GM18868 (cell line): ENCODE results near the gene COQ4.
"Not testable (repeated sequence)": the region's sequence is repeated elsewhere in the genome, so short reads cannot be mapped to it uniquely, and the experiment has no call there.

ENCODE experiments used
- ATAC-seq: cut with Tn5 transposase; IDR thresholded peaks from one replicate; pipeline ENCODE4 v1.9.1; 2021; ENCODE audit warnings: mild to moderate bottlenecking, moderate library complexity; ENCODE audit not compliant: unreplicated experiment

COQ4 gene

GRCh38 chr9:128322404-128323211 is at the start of gene COQ4, which contains the start of gene TRUB2:
TSS of gene COQ4 (plus strand) at chr9:128322839. CDS start at chr9:128322859, 20 bp downstream.
TSS of gene TRUB2 (minus strand) at chr9:128322447. CDS start at chr9:128322408, 39 bp downstream.
- peak; percentile 73 for ATAC-seq

GRCh38 chr9:128274245-128274644 is 48.4 kb upstream of the COQ4 start:
- ATAC-seq: no peak

- ATAC-seq: peak; percentile 50
Observed at GRCh38 chr9:128275198-128276007, 47.2 kb upstream of the COQ4 start, which contains the start of gene GOLGA2. TSS of gene GOLGA2 (minus strand) at chr9:128276007. CDS start at chr9:128275976, 31 bp downstream.

- peak; percentile 97 for ATAC-seq
Observed at GRCh38 chr9:128276008-128276573, 46.5 kb upstream of the COQ4 start, which contains the start of gene SWI5. TSS of gene SWI5 (plus strand) at chr9:128276276.

- no peak for ATAC-seq
Observed at GRCh38 chr9:128276574-128277270, 45.9 kb upstream of the COQ4 start.

- not testable (repeated sequence) for ATAC-seq
Observed at GRCh38 chr9:128279088-128280073, 43.3 kb upstream of the COQ4 start.

- no peak for ATAC-seq
Observed at GRCh38 chr9:128280084-128280622, 42.5 kb upstream of the COQ4 start.

- ATAC-seq: no peak
Observed at GRCh38 chr9:128282500-128282899, 40.1 kb upstream of the COQ4 start.

- ATAC-seq: no peak
Observed at GRCh38 chr9:128285033-128285784, 37.4 kb upstream of the COQ4 start.

- no peak for ATAC-seq
Observed at GRCh38 chr9:128286440-128286839, 36.2 kb upstream of the COQ4 start.

GRCh38 chr9:128288273-128289004 is 34.2 kb upstream of the COQ4 start:
- ATAC-seq: no peak

- ATAC-seq: no peak
Observed at GRCh38 chr9:128292009-128292408, 30.6 kb upstream of the COQ4 start.

- ATAC-seq: no peak
Observed at GRCh38 chr9:128293091-128293490, 29.5 kb upstream of the COQ4 start.

- ATAC-seq: no peak
Observed at GRCh38 chr9:128294142-128294541, 28.5 kb upstream of the COQ4 start.

- no peak for ATAC-seq
Observed at GRCh38 chr9:128296340-128297220, 26.1 kb upstream of the COQ4 start.

- ATAC-seq: no peak
Observed at GRCh38 chr9:128297221-128297773, 25.3 kb upstream of the COQ4 start.
